Myocyte (in vitro differentiated cells): ENCODE results near the gene COL1A1. TPM values are rescaled to one million over a fixed set of nuclear protein-coding genes. Genes with fewer than 3 reads are reported as not detected.

Source experiments
- DNase-seq: peaks from one replicate; pipeline ENCODE4 v3.0.0-alpha.2; 2012; ENCODE audit warnings: low read depth
- total RNA-seq: library from RNA; depleted of rRNA; stranded (reverse); fragments of >200 nt; gene quantifications from 2 replicates; pipeline ENCODE4 v1.2.3, GENCODE V29; 2014

COL1A1 gene
- total RNA-seq, 1 donor from 2014 or later, result 604 TPM

GRCh38 chr17:50200457-50201275 is 765 bp downstream of the COL1A1 start:
- DNase-seq, result peak; percentile 90

- DNase-seq, result peak; percentile 97
Measured at GRCh38 chr17:50199803-50200456, 1.5 kb downstream of the COL1A1 start.

GRCh38 chr17:50199211-50199802 is 2.1 kb downstream of the COL1A1 start:
- peak; percentile 13 for DNase-seq

- peak; percentile 89 for DNase-seq
Measured at GRCh38 chr17:50198026-50198669, 3.3 kb downstream of the COL1A1 start.

GRCh38 chr17:50196826-50197225 is 4.6 kb downstream of the COL1A1 start:
- peak; percentile 82 for DNase-seq

GRCh38 chr17:50196036-50196435 is 5.4 kb downstream of the COL1A1 start:
- DNase-seq, result no peak

- peak; percentile 55 for DNase-seq
Measured at GRCh38 chr17:50194934-50195865, 6.2 kb downstream of the COL1A1 start.

- peak; percentile 12 for DNase-seq
Measured at GRCh38 chr17:50194140-50194933, 7.1 kb downstream of the COL1A1 start.

- peak; percentile 6 for DNase-seq
Measured at GRCh38 chr17:50192618-50193291, 8.7 kb downstream of the COL1A1 start.

GRCh38 chr17:50192144-50192617 is 9.2 kb downstream of the COL1A1 start:
- DNase-seq, result peak; percentile 4

- DNase-seq, result peak; percentile 9
Measured at GRCh38 chr17:50191359-50192143, 9.9 kb downstream of the COL1A1 start.

GRCh38 chr17:50190603-50191358 is 10.7 kb downstream of the COL1A1 start:
- DNase-seq, result no peak

- no peak for DNase-seq
Measured at GRCh38 chr17:50190293-50190602, 11.2 kb downstream of the COL1A1 start.

- DNase-seq, result peak; percentile 29
Measured at GRCh38 chr17:50189550-50190292, 11.7 kb downstream of the COL1A1 start.

GRCh38 chr17:50188921-50189549 is 12.4 kb downstream of the COL1A1 start:
- DNase-seq, result peak; percentile 29

- DNase-seq, result no peak
Measured at GRCh38 chr17:50188531-50188920, 12.9 kb downstream of the COL1A1 start.
